ENCODE measurements around the gene ALKBH3. TPM values are rescaled to one million over a fixed set of nuclear protein-coding genes. Genes with fewer than 3 reads are reported as not detected.

The ALKBH3 gene
- total RNA-seq, 1 experiment from 2014 or later, result 36.7 TPM

GRCh38 chr11:43933608-43934551, 53.2 kb downstream of the ALKBH3 start:
- H3K79me2 ChIP-seq (ENCODE audit: insufficient read depth, low read length), result no peaks in the 10 kb centered on the region
- H3K9me2 ChIP-seq (ENCODE audit: insufficient read depth), result no peaks in the 10 kb centered on the region
- no peaks in the 10 kb centered on the region for H4K20me1 ChIP-seq (ENCODE audit: insufficient read depth)
- no peak overlapping the region for H3K4me3 ChIP-seq (replicated peaks in 1 of 2; ENCODE audit: low read depth in 1 of 2, low read length in 2 of 2)
- no peak for DNase-seq (ENCODE audit: low read depth, low spot score)
- CTCF ChIA-PET, result interaction anchor here (1.3 kb wide), 1 partner anchor 11 kb away, joined by 3 read pairs; no protein-coding TSS in a partner anchor
- RAD21 ChIA-PET (ENCODE audit: low non-redundant PET in 1 of 2, low total read pairs in 2 of 2, uncharacterized antibody in 2 of 2, unreplicated experiment in 2 of 2), result no interaction called here
- H3K4me1 ChIP-seq (ENCODE audit: control insufficient read depth in 1 of 2, insufficient read depth in 2 of 2, low read length in 2 of 2), result peaks cover 12 to 27% of the 10 kb centered on the region in 2 experiments
- H3K9me3 ChIP-seq (ENCODE audit: control insufficient read depth in 1 of 2, insufficient read depth in 1 of 2, low read depth in 1 of 2, low read length in 2 of 2), result no peaks in the 10 kb centered on the region
- H3K27me3 ChIP-seq (ENCODE audit: insufficient read depth, low read length), result no peaks in the 10 kb centered on the region
- intact Hi-C loops (cut with micrococcal nuclease), result no loop called here
- POLR2A ChIA-PET, result interaction anchor here (0.6 kb wide), 1 partner anchor 34 kb away, joined by 3 read pairs; no protein-coding TSS in a partner anchor
- no peak overlapping the region for H3K4me2 ChIP-seq (ENCODE audit: low read length)
- H3K27ac ChIP-seq (ENCODE audit: low read depth, low read length), result no peak overlapping the region
- H3K36me3 ChIP-seq (ENCODE audit: control insufficient read depth in 1 of 2, insufficient read depth in 2 of 2, low read length in 2 of 2), result no peaks in the 10 kb centered on the region
- no peak for ATAC-seq
- BruUV-seq (replicated peaks), result no TSS peak
- TF ChIP-seq ZFX (IDR thresholded peaks at IDR 0.05), result no peak
- no peak for TF ChIP-seq ZNF274 (IDR thresholded peaks at IDR 0.05; ENCODE audit: low read depth, low read length)
- TF ChIP-seq EZH2phosphoT487 (IDR thresholded peaks at IDR 0.05; ENCODE audit: borderline replicate concordance), result no peak
- no peak for TF ChIP-seq SIN3A (IDR thresholded peaks at IDR 0.05; ENCODE audit: low read depth)
- no peak for TF ChIP-seq CEBPB (IDR thresholded peaks at IDR 0.05; ENCODE audit: low read depth)
- no peak for TF ChIP-seq SRF (IDR thresholded peaks at IDR 0.05; ENCODE audit: low read depth)
- TF ChIP-seq, protein P1, sequence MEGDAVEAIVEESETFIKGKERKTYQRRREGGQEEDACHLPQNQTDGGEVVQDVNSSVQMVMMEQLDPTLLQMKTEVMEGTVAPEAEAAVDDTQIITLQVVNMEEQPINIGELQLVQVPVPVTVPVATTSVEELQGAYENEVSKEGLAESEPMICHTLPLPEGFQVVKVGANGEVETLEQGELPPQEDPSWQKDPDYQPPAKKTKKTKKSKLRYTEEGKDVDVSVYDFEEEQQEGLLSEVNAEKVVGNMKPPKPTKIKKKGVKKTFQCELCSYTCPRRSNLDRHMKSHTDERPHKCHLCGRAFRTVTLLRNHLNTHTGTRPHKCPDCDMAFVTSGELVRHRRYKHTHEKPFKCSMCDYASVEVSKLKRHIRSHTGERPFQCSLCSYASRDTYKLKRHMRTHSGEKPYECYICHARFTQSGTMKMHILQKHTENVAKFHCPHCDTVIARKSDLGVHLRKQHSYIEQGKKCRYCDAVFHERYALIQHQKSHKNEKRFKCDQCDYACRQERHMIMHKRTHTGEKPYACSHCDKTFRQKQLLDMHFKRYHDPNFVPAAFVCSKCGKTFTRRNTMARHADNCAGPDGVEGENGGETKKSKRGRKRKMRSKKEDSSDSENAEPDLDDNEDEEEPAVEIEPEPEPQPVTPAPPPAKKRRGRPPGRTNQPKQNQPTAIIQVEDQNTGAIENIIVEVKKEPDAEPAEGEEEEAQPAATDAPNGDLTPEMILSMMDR (IDR thresholded peaks at IDR 0.05 in 2 of 3, conservative IDR thresholded peaks at IDR 0.05 in 1 of 3; ENCODE audit: borderline replicate concordance in 1 of 3, insufficient read depth in 1 of 3, low read depth in 2 of 3, low read length in 2 of 3), result no peak
- no peak for TF ChIP-seq YY1 (IDR thresholded peaks at IDR 0.05; ENCODE audit: extremely low read depth, insufficient replicate concordance, low read depth, low read length)
- no peak for TF ChIP-seq SP1 (IDR thresholded peaks at IDR 0.05; ENCODE audit: low read depth)
- TF ChIP-seq FOSL1 (IDR thresholded peaks at IDR 0.05; ENCODE audit: low read depth), result no peak
- TF ChIP-seq, protein P2, sequence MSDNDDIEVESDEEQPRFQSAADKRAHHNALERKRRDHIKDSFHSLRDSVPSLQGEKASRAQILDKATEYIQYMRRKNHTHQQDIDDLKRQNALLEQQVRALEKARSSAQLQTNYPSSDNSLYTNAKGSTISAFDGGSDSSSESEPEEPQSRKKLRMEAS (IDR thresholded peaks at IDR 0.05), result no peak
- no peak for TF ChIP-seq CBX3 (IDR thresholded peaks at IDR 0.05; ENCODE audit: low read depth)
- no peak for TF ChIP-seq TCF7L2 (IDR thresholded peaks at IDR 0.05; ENCODE audit: borderline replicate concordance, extremely low read depth, insufficient read depth, insufficient read length)
- TF ChIP-seq, protein P3, sequence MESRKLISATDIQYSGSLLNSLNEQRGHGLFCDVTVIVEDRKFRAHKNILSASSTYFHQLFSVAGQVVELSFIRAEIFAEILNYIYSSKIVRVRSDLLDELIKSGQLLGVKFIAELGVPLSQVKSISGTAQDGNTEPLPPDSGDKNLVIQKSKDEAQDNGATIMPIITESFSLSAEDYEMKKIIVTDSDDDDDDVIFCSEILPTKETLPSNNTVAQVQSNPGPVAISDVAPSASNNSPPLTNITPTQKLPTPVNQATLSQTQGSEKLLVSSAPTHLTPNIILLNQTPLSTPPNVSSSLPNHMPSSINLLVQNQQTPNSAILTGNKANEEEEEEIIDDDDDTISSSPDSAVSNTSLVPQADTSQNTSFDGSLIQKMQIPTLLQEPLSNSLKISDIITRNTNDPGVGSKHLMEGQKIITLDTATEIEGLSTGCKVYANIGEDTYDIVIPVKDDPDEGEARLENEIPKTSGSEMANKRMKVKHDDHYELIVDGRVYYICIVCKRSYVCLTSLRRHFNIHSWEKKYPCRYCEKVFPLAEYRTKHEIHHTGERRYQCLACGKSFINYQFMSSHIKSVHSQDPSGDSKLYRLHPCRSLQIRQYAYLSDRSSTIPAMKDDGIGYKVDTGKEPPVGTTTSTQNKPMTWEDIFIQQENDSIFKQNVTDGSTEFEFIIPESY (IDR thresholded peaks at IDR 0.05; ENCODE audit: extremely low read depth, insufficient replicate concordance, low read length), result no peak
- no peak for TF ChIP-seq POLR2AphosphoS5 (IDR thresholded peaks at IDR 0.05; ENCODE audit: low read depth, low read length)
- H2AFZ ChIP-seq (ENCODE audit: low read depth, low read length, poor library complexity, severe bottlenecking), result no peak overlapping the region
- H3K9ac ChIP-seq (ENCODE audit: low read length), result no peak overlapping the region
